H1 (cell line): Measurements from ENCODE around the gene TMEM14C. TPM values are rescaled to one million over a fixed set of nuclear protein-coding genes. Genes with fewer than 3 reads are reported as not detected.

Experiments used
- CTCF ChIA-PET: fragments of 300-600 bp; sonication (Branson Sonifier 250); formaldehyde crosslinking; loops from one replicate; lab custom pipeline; 2021; ENCODE audit not compliant: partially characterized antibody; lab: Charles Lee
- POLR2A ChIA-PET: fragments of 300-600 bp; sonication (Branson Sonifier 250); formaldehyde crosslinking; loops from one replicate; lab custom pipeline; 2021; ENCODE audit warnings: inconsistent platforms; ENCODE audit not compliant: partially characterized antibody; lab: Charles Lee
- DNase-seq, 2 experiments: peaks; one replicate each; pipeline versions ENCODE4 v3.0.0 to v3.0.0-alpha.2; 2010 to 2022; ENCODE audit warnings: low spot score in 2 of 2, low read depth in 1 of 2, mixed read lengths in 1 of 2
- FAIRE-seq: peaks from 2 replicates; lab custom pipeline; 2011; peaks lifted over from hg19 to GRCh38; lab: Jason Lieb, UNC
- H2AFZ ChIP-seq: 2 replicates; pipeline ENCODE4 v1.8.1; 2012; ENCODE audit warnings: low read length, inconsistent platforms
- H2AK5ac ChIP-seq: 2 replicates; pipeline ENCODE4 v1.6.1; 2013; ENCODE audit warnings: low read depth, low read length
- H2BK120ac ChIP-seq: replicated peaks from 2 replicates; pipeline ENCODE3; 2013; ENCODE audit warnings: low read depth, low read length, inconsistent platforms
- H2BK12ac ChIP-seq: 2 replicates; pipeline ENCODE4 v1.6.1; 2013; ENCODE audit warnings: low read depth, low read length
- H2BK15ac ChIP-seq: 2 replicates; pipeline ENCODE4 v1.6.1; 2013; ENCODE audit warnings: low read length
- H2BK20ac ChIP-seq: 2 replicates; pipeline ENCODE4 v1.6.1; 2013; ENCODE audit warnings: low read length
- H2BK5ac ChIP-seq: 2 replicates; pipeline ENCODE4 v1.6.1; 2013; ENCODE audit warnings: low read depth, low read length
- H3K14ac ChIP-seq: 2 replicates; pipeline ENCODE4 v1.6.1; 2013; ENCODE audit warnings: inconsistent platforms; ENCODE audit not compliant: insufficient read length
- H3K18ac ChIP-seq: 2 replicates; pipeline ENCODE4 v1.6.1; 2013; ENCODE audit warnings: low read length; ENCODE audit errors: extremely low read depth
- H3K23ac ChIP-seq: 2 replicates; pipeline ENCODE4 v1.6.1; 2013; ENCODE audit warnings: inconsistent platforms; ENCODE audit not compliant: insufficient read length
- H3K23me2 ChIP-seq: 2 replicates; pipeline ENCODE4 v1.6.1; 2013; ENCODE audit warnings: low read depth, low read length
- H3K27ac ChIP-seq: 2 replicates; pipeline ENCODE4 v1.6.1; 2011; ENCODE audit warnings: low read depth, low read length, inconsistent platforms
- H3K27me3 ChIP-seq, 4 experiments: replicated peaks in 1 of 4; 1 replicate in 1 of 4; 2 replicates in 3 of 4; pipeline versions ENCODE4 v1.6.1 to v1.8.1; 2011 to 2013; ENCODE audit warnings: low read length in 3 of 4, mild to moderate bottlenecking in 3 of 4, inconsistent platforms in 2 of 4, mixed read lengths in 2 of 4, moderate library complexity in 1 of 4; ENCODE audit not compliant: control insufficient read depth in 3 of 4, insufficient read depth in 3 of 4; ENCODE audit errors: extremely low read depth in 1 of 4
- H3K36me3 ChIP-seq, 4 experiments: 2 replicates each; pipeline versions ENCODE4 v1.6.1 to v1.8.1; 2011 to 2013; ENCODE audit warnings: mild to moderate bottlenecking in 4 of 4, low read length in 3 of 4, moderate library complexity in 2 of 4, control low read depth in 1 of 4, inconsistent platforms in 1 of 4; ENCODE audit not compliant: insufficient read depth in 4 of 4, control insufficient read depth in 2 of 4
- H3K4ac ChIP-seq: replicated peaks from 2 replicates; pipeline ENCODE3; 2013; ENCODE audit warnings: low read length, low read depth, mixed read lengths, inconsistent platforms; ENCODE audit not compliant: insufficient read length
- H3K4me1 ChIP-seq, 4 experiments: replicated peaks in 1 of 4; 1 replicate in 1 of 4; 2 replicates in 3 of 4; pipeline versions ENCODE4 v1.6.1 to v1.8.1; 2011 to 2013; ENCODE audit warnings: low read length in 3 of 4, inconsistent platforms in 2 of 4, mixed read lengths in 1 of 4; ENCODE audit not compliant: insufficient read depth in 4 of 4, control insufficient read depth in 3 of 4
- H3K4me2 ChIP-seq, 2 experiments: 2 replicates each; pipeline versions ENCODE4 v1.6.1 to v1.8.1; 2011 to 2013; ENCODE audit warnings: low read depth in 2 of 2, low read length in 2 of 2, control low read depth in 1 of 2, inconsistent platforms in 1 of 2, mild to moderate bottlenecking in 1 of 2; ENCODE audit not compliant: insufficient read depth in 1 of 2
- H3K4me3 ChIP-seq, 4 experiments: fragments of 200-600, 300-600 bp in 1 of 4; sonication (generic), shearing (Covaris generic), sonication (Bioruptor Twin) in 1 of 4; 2 replicates each; pipeline versions ENCODE4 v1.5.1 to v1.8.1; 2011 to 2016; ENCODE audit warnings: low read length in 4 of 4, low read depth in 3 of 4, control low read depth in 2 of 4, inconsistent platforms in 2 of 4, mild to moderate bottlenecking in 2 of 4, mixed read lengths in 1 of 4, moderate library complexity in 1 of 4; ENCODE audit not compliant: insufficient read depth in 2 of 4; ENCODE audit errors: extremely low read depth in 1 of 4
- H3K56ac ChIP-seq: replicated peaks from 2 replicates; pipeline ENCODE3; 2013; ENCODE audit warnings: low read depth, mild to moderate bottlenecking, mixed read lengths, low read length, inconsistent platforms; ENCODE audit not compliant: insufficient read length
- H3K79me1 ChIP-seq: 2 replicates; pipeline ENCODE4 v1.6.1; 2013; ENCODE audit warnings: low read depth, low read length, control low read depth
- H3K79me2 ChIP-seq, 2 experiments: 2 replicates each; pipeline versions ENCODE4 v1.6.1 to v1.8.1; 2012 to 2013; ENCODE audit warnings: low read length in 2 of 2, mild to moderate bottlenecking in 2 of 2, inconsistent platforms in 1 of 2; ENCODE audit not compliant: insufficient read depth in 2 of 2, control insufficient read depth in 1 of 2
- H3K9ac ChIP-seq, 4 experiments: replicated peaks in 1 of 4; 1 replicate in 1 of 4; 2 replicates in 3 of 4; pipeline versions ENCODE4 v1.6.1 to v1.8.1; 2011 to 2013; ENCODE audit warnings: low read depth in 3 of 4, low read length in 3 of 4, control low read depth in 2 of 4, mild to moderate bottlenecking in 2 of 4, moderate library complexity in 2 of 4, inconsistent platforms in 1 of 4; ENCODE audit errors: extremely low read depth in 1 of 4
- H3K9me3 ChIP-seq, 2 experiments: 2 replicates each; pipeline versions ENCODE4 v1.6.1 to v1.8.1; 2012 to 2013; ENCODE audit warnings: mild to moderate bottlenecking in 2 of 2, moderate library complexity in 2 of 2, control low read depth in 1 of 2, inconsistent platforms in 1 of 2, low read depth in 1 of 2, low read length in 1 of 2, mixed read lengths in 1 of 2; ENCODE audit not compliant: insufficient read depth in 2 of 2
- H4K20me1 ChIP-seq, 2 experiments: replicated peaks in 1 of 2; 2 replicates each; pipeline versions ENCODE3 to v1.8.1; 2011 to 2013; ENCODE audit warnings: inconsistent platforms in 2 of 2, low read length in 2 of 2, mild to moderate bottlenecking in 1 of 2; ENCODE audit not compliant: insufficient read depth in 2 of 2, control insufficient read depth in 1 of 2
- H4K5ac ChIP-seq: 2 replicates; pipeline ENCODE4 v1.6.1; 2013; ENCODE audit warnings: low read length, low read depth, mixed read lengths, inconsistent platforms; ENCODE audit not compliant: insufficient read length
- H4K8ac ChIP-seq: 2 replicates; pipeline ENCODE4 v1.8.0; 2013; ENCODE audit warnings: mild to moderate bottlenecking, moderate library complexity, low read length, inconsistent platforms; ENCODE audit not compliant: insufficient read depth; ENCODE audit errors: extremely low read depth
- H4K91ac ChIP-seq: replicated peaks from 2 replicates; pipeline ENCODE3; 2013; ENCODE audit warnings: low read length, mixed read lengths, inconsistent platforms; ENCODE audit not compliant: insufficient read length
- BCL11A ChIP-seq, 2 experiments: IDR thresholded peaks; one replicate each; pipeline ENCODE4 v1.6.1; 2011; ENCODE audit warnings: low read depth in 2 of 2, low read length in 2 of 2, mild to moderate bottlenecking in 2 of 2
- CREB1 ChIP-seq: IDR thresholded peaks from 2 replicates; pipeline ENCODE4 v1.6.1; 2012; ENCODE audit warnings: inconsistent platforms
- CTCF ChIP-seq, 3 experiments: IDR thresholded peaks; 1 replicate in 2 of 3; 2 replicates in 1 of 3; pipeline versions ENCODE4 v1.5.1 to v1.6.1; 2011; ENCODE audit warnings: low read length in 3 of 3, mild to moderate bottlenecking in 3 of 3, inconsistent platforms in 2 of 3, low read depth in 1 of 3, moderate library complexity in 1 of 3; ENCODE audit not compliant: insufficient read depth in 1 of 3; ENCODE audit errors: control extremely low read depth in 1 of 3
- GABPA ChIP-seq: IDR thresholded peaks from 2 replicates; pipeline ENCODE4 v1.6.1; 2011; ENCODE audit warnings: mild to moderate bottlenecking, low read length, moderate library complexity, borderline replicate concordance; ENCODE audit not compliant: insufficient read depth
- JUN ChIP-seq: IDR thresholded peaks from 2 replicates; pipeline ENCODE4 v1.6.1; 2011; ENCODE audit warnings: low read depth, mild to moderate bottlenecking, improper control_type of control experiment, low read length
- POLR2A ChIP-seq, 2 experiments: IDR thresholded peaks; 1 replicate in 1 of 2; 2 replicates in 1 of 2; pipeline ENCODE4 v1.6.1; 2011; ENCODE audit warnings: low read depth in 2 of 2, low read length in 2 of 2, mild to moderate bottlenecking in 2 of 2; ENCODE audit errors: control extremely low read depth in 1 of 2
- RFX5 ChIP-seq: IDR thresholded peaks from 2 replicates; pipeline ENCODE4 v1.6.1; 2011; ENCODE audit warnings: low read depth, low read length, improper control_type of control experiment, borderline replicate concordance
- SP2 ChIP-seq: IDR thresholded peaks from 2 replicates; pipeline ENCODE4 v1.6.1; 2012; ENCODE audit warnings: mild to moderate bottlenecking, low read length, inconsistent platforms
- SP4 ChIP-seq: IDR thresholded peaks from 2 replicates; pipeline ENCODE4 v1.6.1; 2012; ENCODE audit warnings: low read length, inconsistent platforms
- TBP ChIP-seq: IDR thresholded peaks from 2 replicates; pipeline ENCODE4 v1.6.1; 2011; ENCODE audit warnings: low read depth, low read length, improper control_type of control experiment
- TCF12 ChIP-seq: IDR thresholded peaks from 2 replicates; pipeline ENCODE4 v1.6.1; 2011; ENCODE audit warnings: low read depth, mild to moderate bottlenecking, low read length
- polyA plus RNA-seq, 7 experiments: library from polyadenylated mRNA; depleted of rRNA in 3 of 7; stranded (reverse) in 5 of 7; unstranded in 2 of 7; fragments of >200 nt in 5 of 7; fragments of 200-250 nt in 2 of 7; gene quantifications; 1 replicate in 5 of 7; 2 replicates in 1 of 7; 4 replicates in 1 of 7; pipeline versions ENCODE4 v1.2.1 to v1.2.3, GENCODE V29; 2011 to 2013; ENCODE audit warnings: missing spikeins in 2 of 7, mixed read lengths in 2 of 7
- total RNA-seq: library from RNA; stranded (reverse); fragmentation: NEBNext Ultra II Directional; extraction: Animal tissue kit (Norgen Biotek cat#: 25700); gene quantifications from 2 replicates; pipeline ENCODE4 v1.2.1, GENCODE V29; 2021

Gene TMEM14C
- total and polyA plus RNA-seq, 2 of the 8 experiments (the other 6 are each of a cell fraction or from before 2014, with no cell fraction given): 116 to 157 TPM

- no peak overlapping the region for H3K23ac ChIP-seq
- H2AK5ac ChIP-seq: no peak overlapping the region
- peaks cover 0 to 3% (median 0%) of the 10 kb centered on the region in 4 experiments; a peak in 1 of 8 replicates for H3K36me3 ChIP-seq
- H4K5ac ChIP-seq: no peak overlapping the region
- ChIA-PET POLR2A (interaction anchor here (0.7 to 1.6 kb wide), 3 partner anchors 12 to 45 kb away, joined by 3 to 4 read pairs (median 3); partner anchors contain the start of genes C6orf52 and PAK1IP1), CTCF (interaction anchor here (1.1 to 2.0 kb wide), 4 partner anchors 10 to 262 kb away, joined by 3 to 7 read pairs (median 4); no protein-coding TSS in a partner anchor)
- no peak overlapping the region for H4K8ac ChIP-seq
- no peak overlapping the region for H3K18ac ChIP-seq
- H3K9ac ChIP-seq: no peak overlapping the region
- H3K79me2 ChIP-seq: no peaks in the 10 kb centered on the region
- no peak overlapping the region for H2BK12ac ChIP-seq
- FAIRE-seq: no peak
- no peaks in the 10 kb centered on the region; a peak in 1 of 7 replicates for H3K4me1 ChIP-seq
- H2BK5ac ChIP-seq: no peak overlapping the region
- no peaks in the 10 kb centered on the region; a peak in 1 of 7 replicates for H3K27me3 ChIP-seq
- H2BK120ac ChIP-seq: no peak overlapping the region
- H4K91ac ChIP-seq: no peak overlapping the region
- H3K79me1 ChIP-seq: no peaks in the 10 kb centered on the region
- no peaks in the 10 kb centered on the region for H3K9me3 ChIP-seq
- no peak overlapping the region for H3K27ac ChIP-seq
- no peak overlapping the region for H3K4ac ChIP-seq
- no peak for DNase-seq
- no peak overlapping the region for H3K14ac ChIP-seq
- no peak overlapping the region for H2BK20ac ChIP-seq
- no peak overlapping the region for H3K4me2 ChIP-seq
- H2BK15ac ChIP-seq: no peak overlapping the region
- TF ChIP-seq SP2 (no peak), GABPA (no peak), RFX5 (no peak), TCF12 (no peak), SP4 (no peak), POLR2A (IDR thresholded peaks at IDR 0.05; ENCODE audit: control extremely low read depth in 1 of 2, low read depth in 2 of 2, low read length in 2 of 2) (no peak), CTCF (IDR thresholded peaks at IDR 0.05; ENCODE audit: control extremely low read depth in 1 of 3, insufficient read depth in 1 of 3, low read depth in 1 of 3, low read length in 3 of 3) (no peak), CREB1 (no peak), TBP (no peak), BCL11A (IDR thresholded peaks at IDR 0.05; ENCODE audit: low read depth in 2 of 2, low read length in 2 of 2) (no peak), JUN (no peak)
- no peak overlapping the region for H2AFZ ChIP-seq
- H3K23me2 ChIP-seq: no peaks in the 10 kb centered on the region
- no peaks in the 10 kb centered on the region for H4K20me1 ChIP-seq
- no peak overlapping the region for H3K4me3 ChIP-seq
- no peak overlapping the region for H3K56ac ChIP-seq
Measured at GRCh38 chr6:10740061-10740460, 17.2 kb downstream of the TMEM14C start.
